Measurements from ENCODE around the gene DNAH14.
"Not testable (repeated sequence)": the region's sequence is repeated elsewhere in the genome, so short reads cannot be mapped to it uniquely, and the experiment has no call there.

Gene DNAH14

GRCh38 chr1:225371366-225372010 is 442.0 kb downstream of the DNAH14 start:
- no peak overlapping the region for H3K27ac ChIP-seq
- TF ChIP-seq CTCF (IDR thresholded peaks at IDR 0.05) = no peak
- TF ChIP-seq ZFX (IDR thresholded peaks at IDR 0.05; ENCODE audit: borderline replicate concordance) = no peak

- TF ChIP-seq CTCF (IDR thresholded peaks at IDR 0.05) = no peak
- TF ChIP-seq ZFX (IDR thresholded peaks at IDR 0.05; ENCODE audit: borderline replicate concordance) = no peak
- no peak overlapping the region for H3K27ac ChIP-seq
These were observed 443.7 kb downstream of the DNAH14 start for GRCh38 chr1:225373155-225373554.

GRCh38 chr1:225374996-225375395 is 445.5 kb downstream of the DNAH14 start:
- no peak overlapping the region for H3K27ac ChIP-seq
- no peak for TF ChIP-seq ZFX (IDR thresholded peaks at IDR 0.05; ENCODE audit: borderline replicate concordance)
- no peak for TF ChIP-seq CTCF (IDR thresholded peaks at IDR 0.05)

- no peak overlapping the region for H3K27ac ChIP-seq
- TF ChIP-seq ZFX (IDR thresholded peaks at IDR 0.05; ENCODE audit: borderline replicate concordance) (no peak), CTCF (IDR thresholded peaks at IDR 0.05) (no peak)
These were observed 449.4 kb downstream of the DNAH14 start for GRCh38 chr1:225378880-225379279.

- no peak for TF ChIP-seq CTCF (IDR thresholded peaks at IDR 0.05)
- TF ChIP-seq ZFX (IDR thresholded peaks at IDR 0.05; ENCODE audit: borderline replicate concordance) = no peak
- no peak overlapping the region for H3K27ac ChIP-seq
These were observed 451.2 kb downstream of the DNAH14 start for GRCh38 chr1:225380691-225381090.

- not testable (repeated sequence) for H3K27ac ChIP-seq
These were observed 457.4 kb downstream of the DNAH14 start for GRCh38 chr1:225386860-225387259.

GRCh38 chr1:225388372-225388771 is 458.9 kb downstream of the DNAH14 start:
- TF ChIP-seq CTCF (IDR thresholded peaks at IDR 0.05) = no peak
- no peak for TF ChIP-seq ZFX (IDR thresholded peaks at IDR 0.05; ENCODE audit: borderline replicate concordance)
- no peak overlapping the region for H3K27ac ChIP-seq

- TF ChIP-seq ZFX (IDR thresholded peaks at IDR 0.05; ENCODE audit: borderline replicate concordance) = no peak
- no peak for TF ChIP-seq CTCF (IDR thresholded peaks at IDR 0.05)
- no peak overlapping the region for H3K27ac ChIP-seq
These were observed 460.4 kb downstream of the DNAH14 start for GRCh38 chr1:225389843-225390242.

Measured in 22Rv1 (cell line).